H9 (cell line): ENCODE results near the gene STMN3. TPM values are rescaled to one million over a fixed set of nuclear protein-coding genes. Genes with fewer than 3 reads are reported as not detected.

Experiments
- DNase-seq: peaks from one replicate; pipeline ENCODE4 v3.0.0-alpha.2; 2017
- H2AFZ ChIP-seq: one replicate; pipeline ENCODE4 v1.6.1; 2013; ENCODE audit warnings: mild to moderate bottlenecking, low read length, control low read depth, moderate library complexity
- H2AK5ac ChIP-seq: 2 replicates; pipeline ENCODE4 v1.6.1; 2013; ENCODE audit warnings: low read length, control low read depth, mixed read lengths; ENCODE audit not compliant: insufficient read length
- H2BK120ac ChIP-seq: one replicate; pipeline ENCODE4 v1.6.1; 2013; ENCODE audit warnings: low read depth, mild to moderate bottlenecking, low read length, control low read depth, inconsistent platforms; ENCODE audit not compliant: poor library complexity, severe bottlenecking
- H2BK12ac ChIP-seq: 2 replicates; pipeline ENCODE4 v1.6.1; 2013; ENCODE audit warnings: low read length, control low read depth, mixed read lengths, low read depth; ENCODE audit not compliant: insufficient read length
- H2BK15ac ChIP-seq: 2 replicates; pipeline ENCODE4 v1.6.1; 2013; ENCODE audit warnings: low read depth, low read length, control low read depth
- H2BK20ac ChIP-seq: one replicate; pipeline ENCODE4 v1.6.1; 2013; ENCODE audit warnings: low read depth, mild to moderate bottlenecking, low read length, control low read depth, inconsistent platforms; ENCODE audit not compliant: poor library complexity, severe bottlenecking
- H2BK5ac ChIP-seq: 2 replicates; pipeline ENCODE4 v1.6.1; 2013; ENCODE audit warnings: low read length, control low read depth, mixed read lengths; ENCODE audit not compliant: insufficient read length
- H3K14ac ChIP-seq: 2 replicates; pipeline ENCODE4 v1.6.1; 2013; ENCODE audit warnings: low read length, control low read depth; ENCODE audit not compliant: insufficient read depth
- H3K18ac ChIP-seq: 2 replicates; pipeline ENCODE4 v1.6.1; 2013; ENCODE audit warnings: low read depth, mild to moderate bottlenecking, mixed read lengths, low read length, control low read depth; ENCODE audit not compliant: insufficient read length
- H3K23ac ChIP-seq: 2 replicates; pipeline ENCODE4 v1.6.1; 2013; ENCODE audit warnings: low read length, control low read depth, mixed read lengths, low read depth; ENCODE audit not compliant: insufficient read length
- H3K23me2 ChIP-seq: 2 replicates; pipeline ENCODE4 v1.6.1; 2013; ENCODE audit warnings: low read depth, mild to moderate bottlenecking, mixed read lengths, low read length, control low read depth; ENCODE audit not compliant: insufficient read length, poor library complexity, severe bottlenecking
- H3K27ac ChIP-seq: 2 replicates; pipeline ENCODE4 v1.5.1; 2013; ENCODE audit warnings: low read length, control low read depth, mixed read lengths, low read depth; ENCODE audit not compliant: insufficient read length
- H3K27me3 ChIP-seq: 2 replicates; pipeline ENCODE4 v1.6.1; 2013; ENCODE audit warnings: low read length, control low read depth, inconsistent platforms; ENCODE audit not compliant: insufficient read depth
- H3K4ac ChIP-seq: 2 replicates; pipeline ENCODE4 v1.6.1; 2013; ENCODE audit warnings: low read depth, mild to moderate bottlenecking, control low read depth, inconsistent platforms, low read length, moderate library complexity
- H3K4me1 ChIP-seq: 2 replicates; pipeline ENCODE4 v1.6.1; 2013; ENCODE audit warnings: low read length, control low read depth, inconsistent platforms; ENCODE audit not compliant: insufficient read depth
- H3K4me2 ChIP-seq: 2 replicates; pipeline ENCODE4 v1.6.1; 2013; ENCODE audit warnings: low read length, control low read depth, mixed read lengths; ENCODE audit not compliant: insufficient read length, insufficient read depth
- H3K56ac ChIP-seq: 2 replicates; pipeline ENCODE4 v1.6.1; 2013; ENCODE audit warnings: low read depth, mild to moderate bottlenecking, mixed read lengths, low read length, control low read depth; ENCODE audit not compliant: insufficient read length
- H3K79me1 ChIP-seq: 2 replicates; pipeline ENCODE4 v1.6.1; 2013; ENCODE audit warnings: low read depth, mild to moderate bottlenecking, moderate library complexity, low read length, control low read depth, inconsistent platforms; ENCODE audit not compliant: insufficient read depth, poor library complexity, severe bottlenecking
- H3K79me2 ChIP-seq: 2 replicates; pipeline ENCODE4 v1.6.1; 2013; ENCODE audit warnings: low read length, control low read depth, inconsistent platforms; ENCODE audit not compliant: insufficient read depth
- H3K9ac ChIP-seq: 2 replicates; pipeline ENCODE4 v1.6.1; 2013; ENCODE audit warnings: low read length, control low read depth, mixed read lengths; ENCODE audit not compliant: insufficient read length; ENCODE audit errors: extremely low read depth
- H3K9me3 ChIP-seq: one replicate; pipeline ENCODE4 v1.6.1; 2013; ENCODE audit warnings: low read depth, low read length, inconsistent platforms; ENCODE audit not compliant: control insufficient read depth
- H3T11ph ChIP-seq: one replicate; pipeline ENCODE4 v1.6.1; 2013; ENCODE audit warnings: mild to moderate bottlenecking, low read length, control low read depth, inconsistent platforms
- H4K20me1 ChIP-seq: one replicate; pipeline ENCODE4 v1.6.1; 2013; ENCODE audit not compliant: control insufficient read depth, insufficient read length, insufficient read depth
- H4K5ac ChIP-seq: 2 replicates; pipeline ENCODE4 v1.6.1; 2013; ENCODE audit warnings: low read depth, mild to moderate bottlenecking, mixed read lengths, low read length, control low read depth; ENCODE audit not compliant: insufficient read length
- H4K8ac ChIP-seq: replicated peaks from 2 replicates; pipeline ENCODE4 v1.6.1; 2013; ENCODE audit warnings: low read length, control low read depth, mixed read lengths, low read depth; ENCODE audit not compliant: insufficient read length
- H4K91ac ChIP-seq: 2 replicates; pipeline ENCODE4 v1.6.1; 2013; ENCODE audit warnings: low read depth, mild to moderate bottlenecking, moderate library complexity, mixed read lengths, low read length, control low read depth; ENCODE audit not compliant: insufficient read length
- H3K27ac Mint-ChIP-seq, 3 experiments: 2 replicates in 2 of 3; 3 replicates in 1 of 3; pipeline ENCODE4 v1.8.0; 2020 to 2021; ENCODE audit warnings: mixed read lengths in 3 of 3, mild to moderate bottlenecking in 1 of 3, moderate library complexity in 1 of 3
- H3K27me3 Mint-ChIP-seq: 2 replicates; pipeline ENCODE4 v1.8.0; 2021; ENCODE audit warnings: low read depth, mild to moderate bottlenecking, moderate library complexity, mixed read lengths
- H3K36me3 Mint-ChIP-seq, 3 experiments: 2 replicates in 2 of 3; 3 replicates in 1 of 3; pipeline ENCODE4 v1.8.0; 2020 to 2021; ENCODE audit warnings: low read depth in 3 of 3, mixed read lengths in 3 of 3; ENCODE audit not compliant: insufficient read depth in 1 of 3
- H3K4me1 Mint-ChIP-seq, 2 experiments: 2 replicates each; pipeline ENCODE4 v1.8.0; 2020; ENCODE audit warnings: mixed read lengths in 2 of 2
- H3K4me3 Mint-ChIP-seq, 2 experiments: 2 replicates in 1 of 2; 3 replicates in 1 of 2; pipeline ENCODE4 v1.8.0; 2020 to 2021; ENCODE audit warnings: mild to moderate bottlenecking in 2 of 2, mixed read lengths in 2 of 2, moderate library complexity in 1 of 2
- H3K9me3 Mint-ChIP-seq, 2 experiments: 2 replicates in 1 of 2; 3 replicates in 1 of 2; pipeline ENCODE4 v1.8.0; 2020; ENCODE audit warnings: mild to moderate bottlenecking in 2 of 2, mixed read lengths in 2 of 2, moderate library complexity in 1 of 2
- CTCF ChIP-seq: fragments of 200-600 bp; sonication (generic); conservative IDR thresholded peaks from 3 replicates; pipeline ENCODE4 v1.8.0; 2021; ENCODE audit warnings: antibody characterized with exemption, mild to moderate bottlenecking
- WGBS: extraction: QIAGEN DNeasy Blood & Tissue Kit; methylation state at CpG from one replicate; pipeline ENCODE4 v1.1.7; 2013; ENCODE audit warnings: missing lambda C conversion rate, low lambda C conversion rate, mixed read lengths; ENCODE audit not compliant: insufficient read length; ENCODE audit errors: extremely low coverage; 5-methylcytosine and 5-hydroxymethylcytosine counted together
- total RNA-seq: library from RNA; stranded (reverse); gene quantifications from 2 replicates; pipeline ENCODE4 v1.2.1, GENCODE V29; 2021

Gene STMN3
- total RNA-seq, 1 experiment from 2014 or later, result 54.0 TPM

GRCh38 chr20:63592661-63593060 lies 60.6 kb downstream of the STMN3 start:
- no peak overlapping the region for H2BK20ac ChIP-seq
- H3K4me3 Mint-ChIP-seq, result no peak overlapping the region
- H2BK12ac ChIP-seq, result no peak overlapping the region
- no peak overlapping the region for H3K27ac Mint-ChIP-seq
- H3K4me2 ChIP-seq, result no peak overlapping the region
- no peaks in the 10 kb centered on the region for H3K27me3 Mint-ChIP-seq
- no peak for TF ChIP-seq CTCF
- H3K9ac ChIP-seq, result no peak overlapping the region
- no peak overlapping the region for H3K23ac ChIP-seq
- no peak overlapping the region for H4K8ac ChIP-seq
- H3K4me1 Mint-ChIP-seq, result peaks cover under 1% of the 10 kb centered on the region in 2 experiments; a peak in 1 of 4 replicates
- H3K79me2 ChIP-seq, result no peaks in the 10 kb centered on the region
- H4K5ac ChIP-seq, result no peak overlapping the region
- H4K20me1 ChIP-seq, result no peaks in the 10 kb centered on the region
- no peak overlapping the region for H2BK5ac ChIP-seq
- peaks cover 2 to 40% (median 33%) of the 10 kb centered on the region in 3 experiments for H3K36me3 Mint-ChIP-seq
- no peak overlapping the region for H3K18ac ChIP-seq
- no CpG with 5 or more reads among the region's 13 CpGs for WGBS
- H2AFZ ChIP-seq, result no peak overlapping the region
- H4K91ac ChIP-seq, result no peak overlapping the region
- no peak overlapping the region for H3K27ac ChIP-seq
- no peak overlapping the region for H3K56ac ChIP-seq
- H3K9me3 ChIP-seq, result no peaks in the 10 kb centered on the region
- H2AK5ac ChIP-seq, result no peak overlapping the region
- H3K9me3 Mint-ChIP-seq, result no peaks in the 10 kb centered on the region
- H3K14ac ChIP-seq, result no peak overlapping the region
- no peak overlapping the region for H3K4ac ChIP-seq
- H3K23me2 ChIP-seq, result no peaks in the 10 kb centered on the region
- no peak overlapping the region for H3T11ph ChIP-seq
- H3K4me1 ChIP-seq, result no peaks in the 10 kb centered on the region
- H3K27me3 ChIP-seq, result no peaks in the 10 kb centered on the region
- H3K79me1 ChIP-seq, result no peaks in the 10 kb centered on the region
- H2BK15ac ChIP-seq, result no peak overlapping the region
- DNase-seq, result no peak
- no peak overlapping the region for H2BK120ac ChIP-seq
